ENCODE results near the gene ISG15. TPM values are rescaled to one million over a fixed set of nuclear protein-coding genes. Genes with fewer than 3 reads are reported as not detected.

ISG15 gene
- total and polyA plus RNA-seq, 2 of the 13 experiments (the other 11 are each of a cell fraction or from before 2014, with no cell fraction given), result 42.1 to 54.9 TPM

- 92% methylated on average over 10 of the region's 11 CpGs for WGBS (ENCODE audit: low lambda C conversion rate)
- no peak overlapping the region for H3K4me3 ChIP-seq (replicated peaks in 1 of 3; ENCODE audit: insufficient read depth in 1 of 3, low read depth in 2 of 3, low read length in 3 of 3)
- intact Hi-C loops (cut with micrococcal nuclease; ENCODE audit: unreplicated experiment), result no loop called here
- no peak overlapping the region for H3K4me2 ChIP-seq (ENCODE audit: low read depth, low read length)
- CTCF ChIA-PET (ENCODE audit: low intra/inter-chr PET ratio, low total read pairs), result no interaction called here
- ATAC-seq, result no peak; the same call in 2 of the 3 replicates
- BruUV-seq (replicated peaks), result no TSS peak
- peaks cover 30% of the 10 kb centered on the region for H3K4me1 ChIP-seq (ENCODE audit: insufficient read depth, low read length)
- FAIRE-seq, result no peak
- in situ Hi-C loops (cut with HindIII; ENCODE audit: extremely low pct_ligation_motif_present, low pct_unique_long_range_greater_than_20kb), result no loop called here
- no peak overlapping the region for H2AFZ ChIP-seq (ENCODE audit: low read length)
- H3K27ac ChIP-seq (ENCODE audit: extremely low read length, insufficient read depth, low read length), result no peak overlapping the region
- no peak for DNase-seq (ENCODE audit: low spot score)
- H4K20me1 ChIP-seq (ENCODE audit: insufficient read depth, low read length), result peaks cover 9% of the 10 kb centered on the region; the same call in 1 of the 2 replicates
- no peaks in the 10 kb centered on the region for H3K79me2 ChIP-seq (ENCODE audit: insufficient read depth, low read length)
- POLR2A ChIA-PET, result interaction anchor here (0.7 kb wide), 1 partner anchor 26 kb away, joined by 3 read pairs; no protein-coding TSS in a partner anchor
- TF ChIP-seq ZNF607 (CRISPR knock-in tag; IDR thresholded peaks at IDR 0.05; ENCODE audit: borderline replicate concordance) (no peak), HNRNPL (IDR thresholded peaks at IDR 0.05; ENCODE audit: low read depth, low read length) (peak; percentile 80; the same call in 1 of the 2 replicates)
- H3K9me3 ChIP-seq (ENCODE audit: low read length), result no peaks in the 10 kb centered on the region
- no peaks in the 10 kb centered on the region for H3K27me3 ChIP-seq (ENCODE audit: control insufficient read depth in 1 of 2, insufficient read depth in 2 of 2, low read length in 2 of 2)
- peaks cover 7 to 17% of the 10 kb centered on the region in 2 experiments; a peak in 3 of 5 replicates for H3K36me3 ChIP-seq (replicated peaks in 1 of 2; ENCODE audit: control insufficient read depth in 1 of 2, insufficient read depth in 2 of 2, low read length in 2 of 2)
- no peak overlapping the region for H3K9ac ChIP-seq (ENCODE audit: insufficient read depth, low read depth, low read length)
These were observed 18.4 kb downstream of the ISG15 start for GRCh38 chr1:1031659-1032235.

- Histone ChIP-seq H3K4me3 (replicated peaks in 1 of 3; ENCODE audit: insufficient read depth in 1 of 3, low read depth in 2 of 3, low read length in 3 of 3) (no peak overlapping the region), H3K27me3 (ENCODE audit: control insufficient read depth in 1 of 2, insufficient read depth in 2 of 2, low read length in 2 of 2) (no peaks in the 10 kb centered on the region), H4K20me1 (ENCODE audit: insufficient read depth, low read length) (peaks cover 9% of the 10 kb centered on the region; the same call in 1 of the 2 replicates), H3K4me1 (ENCODE audit: insufficient read depth, low read length) (peaks cover 37% of the 10 kb centered on the region), H2AFZ (ENCODE audit: low read length) (no peak overlapping the region), H3K9me3 (ENCODE audit: low read length) (no peaks in the 10 kb centered on the region), H3K9ac (ENCODE audit: insufficient read depth, low read depth, low read length) (no peak overlapping the region), H3K27ac (ENCODE audit: extremely low read length, insufficient read depth, low read length) (no peak overlapping the region), H3K79me2 (ENCODE audit: insufficient read depth, low read length) (no peaks in the 10 kb centered on the region), H3K36me3 (replicated peaks in 1 of 2; ENCODE audit: control insufficient read depth in 1 of 2, insufficient read depth in 2 of 2, low read length in 2 of 2) (peaks cover 7 to 12% of the 10 kb centered on the region in 2 experiments; a peak in 4 of 5 replicates), H3K4me2 (ENCODE audit: low read depth, low read length) (no peak overlapping the region)
- DNase-seq (ENCODE audit: low spot score), result no peak
- in situ Hi-C loops (cut with HindIII; ENCODE audit: extremely low pct_ligation_motif_present, low pct_unique_long_range_greater_than_20kb), result no loop called here
- FAIRE-seq, result no peak
- over 99% methylated on average over 16 of the region's 16 CpGs for WGBS (ENCODE audit: low lambda C conversion rate)
- intact Hi-C loops (cut with micrococcal nuclease; ENCODE audit: unreplicated experiment), result no loop called here
- CTCF ChIA-PET (ENCODE audit: low intra/inter-chr PET ratio, low total read pairs), result no interaction called here
- POLR2A ChIA-PET, result interaction anchor here (0.7 kb wide), 1 partner anchor 26 kb away, joined by 3 read pairs; no protein-coding TSS in a partner anchor
- no TSS peak for BruUV-seq (replicated peaks)
- no peak; the same call in 2 of the 3 replicates for ATAC-seq
- TF ChIP-seq NR2C2 (CRISPR knock-in tag; IDR thresholded peaks at IDR 0.05; ENCODE audit: borderline replicate concordance) (no peak), PITX1 (CRISPR knock-in tag; IDR thresholded peaks at IDR 0.05) (no peak), ZNF264 (CRISPR knock-in tag; IDR thresholded peaks at IDR 0.05) (no peak), TBX3 (IDR thresholded peaks at IDR 0.05; ENCODE audit: borderline replicate concordance) (no peak), NAIF1 (CRISPR knock-in tag; IDR thresholded peaks at IDR 0.05; ENCODE audit: borderline replicate concordance) (no peak), ZNF276 (CRISPR knock-in tag; IDR thresholded peaks at IDR 0.05; ENCODE audit: low read depth) (no peak), MBD4 (IDR thresholded peaks at IDR 0.05; ENCODE audit: borderline replicate concordance, low read length) (no peak), IRF2 (CRISPR knock-in tag; IDR thresholded peaks at IDR 0.05) (no peak), CREB1 (IDR thresholded peaks at IDR 0.05) (no peak), CREB1 (CRISPR knock-in tag; IDR thresholded peaks at IDR 0.05) (no peak), ZNF432 (CRISPR knock-in tag; IDR thresholded peaks at IDR 0.05; ENCODE audit: borderline replicate concordance) (no peak), FOXJ3 (CRISPR knock-in tag; IDR thresholded peaks at IDR 0.05; ENCODE audit: borderline replicate concordance) (no peak), ZNF17 (CRISPR knock-in tag; IDR thresholded peaks at IDR 0.05) (no peak), KDM1A (CRISPR knock-in tag; IDR thresholded peaks at IDR 0.05) (no peak), POGZ (CRISPR knock-in tag; IDR thresholded peaks at IDR 0.05) (no peak), POLR2AphosphoS5 (IDR thresholded peaks at IDR 0.05; ENCODE audit: low read depth, low read length) (no peak), ZEB1 (IDR thresholded peaks at IDR 0.05; ENCODE audit: insufficient replicate concordance, low read depth) (no peak)
These were observed 19.1 kb downstream of the ISG15 start for GRCh38 chr1:1032424-1032823.

Data from HepG2 (cell line).